C4-2B (cell line): ENCODE measurements around the gene MSRB1.

Source experiments
- CTCF ChIP-seq: fragments of 450-650 bp; conservative IDR thresholded peaks from 2 replicates; pipeline ENCODE4 v1.5.1; 2017; ENCODE audit warnings: mild to moderate bottlenecking
- ZFX ChIP-seq: fragments of 450-650 bp; IDR thresholded peaks from 2 replicates; pipeline ENCODE4 v1.6.1; 2017

GRCh38 chr16:1903220-1903574 is 39.8 kb downstream of the MSRB1 start:
- TF ChIP-seq CTCF (no peak), ZFX (no peak)
